HepG2 (cell line): Measurements from ENCODE around the gene CPB1. TPM values are rescaled to one million over a fixed set of nuclear protein-coding genes. Genes with fewer than 3 reads are reported as not detected.

Experiments used
- ATAC-seq: fragments of 200-7000 bp; cut with Tn5 transposase; 3 replicates; pipeline ENCODE4 v1.9.1; 2020; ENCODE audit warnings: mild to moderate bottlenecking, moderate library complexity
- BruUV-seq: library from RNA; stranded (reverse); fragments of 400-500 nt; replicated peaks from 2 replicates; lab custom pipeline; 2021; lab: Mats Ljungman, UMichigan
- CTCF ChIA-PET: fragments of 300-600 bp; formaldehyde crosslinking; extraction: SDS; loops from one replicate; lab custom pipeline; 2021; ENCODE audit warnings: low total read pairs, inconsistent platforms, low intra/inter-chr PET ratio; lab: Yijun Ruan, JAX
- POLR2A ChIA-PET: fragments of 350-600 bp; sonication (Branson Sonifier 250); formaldehyde crosslinking; loops from one replicate; lab custom pipeline; 2020; ENCODE audit warnings: antibody characterized with exemption, inconsistent platforms; lab: Yijun Ruan, JAX
- DNase-seq: peaks from one replicate; pipeline ENCODE4 v3.0.0-alpha.2; 2015; ENCODE audit warnings: low spot score
- FAIRE-seq: peaks from 3 replicates; lab custom pipeline; 2011; peaks lifted over from hg19 to GRCh38; lab: Jason Lieb, UNC
- H2AFZ ChIP-seq: one replicate; pipeline ENCODE4 v1.6.1; 2011; ENCODE audit warnings: low read length, inconsistent platforms
- H3K27ac ChIP-seq: fragments of 300-600 bp; 3 replicates; pipeline ENCODE4 v1.8.0; 2011; ENCODE audit warnings: mixed run types, mild to moderate bottlenecking, mixed read lengths, low read length, inconsistent platforms; ENCODE audit not compliant: insufficient read depth; ENCODE audit errors: extremely low read length
- H3K27me3 ChIP-seq, 2 experiments: fragments of 200-600 bp in 1 of 2; 2 replicates in 1 of 2; 3 replicates in 1 of 2; pipeline versions ENCODE4 v1.6.0 to v1.8.0; 2011; ENCODE audit warnings: low read length in 2 of 2, mild to moderate bottlenecking in 2 of 2, moderate library complexity in 2 of 2, inconsistent platforms in 1 of 2; ENCODE audit not compliant: insufficient read depth in 2 of 2, control insufficient read depth in 1 of 2
- H3K36me3 ChIP-seq, 2 experiments: fragments of 200-600 bp in 1 of 2; replicated peaks in 1 of 2; 2 replicates in 1 of 2; 3 replicates in 1 of 2; pipeline versions ENCODE4 v1.5.1 to v1.8.0; 2011; ENCODE audit warnings: low read length in 2 of 2, inconsistent platforms in 1 of 2; ENCODE audit not compliant: insufficient read depth in 2 of 2, control insufficient read depth in 1 of 2
- H3K4me1 ChIP-seq: 2 replicates; pipeline ENCODE4 v1.5.1; 2012; ENCODE audit warnings: low read length, inconsistent platforms; ENCODE audit not compliant: insufficient read depth
- H3K4me2 ChIP-seq: 2 replicates; pipeline ENCODE4 v1.6.0; 2011; ENCODE audit warnings: low read depth, low read length, inconsistent platforms
- H3K4me3 ChIP-seq, 3 experiments: fragments of 200-600 bp in 1 of 3; sonication (generic), shearing (Covaris generic) in 1 of 3; replicated peaks in 1 of 3; 2 replicates each; pipeline ENCODE4 v1.5.1; 2011 to 2016; ENCODE audit warnings: low read length in 3 of 3, inconsistent platforms in 2 of 3, low read depth in 2 of 3, mild to moderate bottlenecking in 2 of 3, control low read depth in 1 of 3, mixed read lengths in 1 of 3; ENCODE audit not compliant: insufficient read depth in 1 of 3
- H3K79me2 ChIP-seq: one replicate; pipeline ENCODE4 v1.6.1; 2011; ENCODE audit warnings: low read length, inconsistent platforms; ENCODE audit not compliant: insufficient read depth
- H3K9ac ChIP-seq: 2 replicates; pipeline ENCODE4 v1.6.0; 2011; ENCODE audit warnings: mild to moderate bottlenecking, low read depth, low read length, inconsistent platforms; ENCODE audit not compliant: insufficient read depth
- H3K9me3 ChIP-seq: 2 replicates; pipeline ENCODE4 v1.5.1; 2012; ENCODE audit warnings: mild to moderate bottlenecking, low read length
- H4K20me1 ChIP-seq: 2 replicates; pipeline ENCODE4 v1.6.0; 2011; ENCODE audit warnings: inconsistent platforms, mild to moderate bottlenecking, low read length, moderate library complexity; ENCODE audit not compliant: insufficient read depth
- CREB1 ChIP-seq, 2 experiments: fragments of 450-650 bp in 1 of 2; IDR thresholded peaks; 2 replicates each; pipeline ENCODE4 v1.6.1; 2016 to 2017; ENCODE audit warnings: control low read depth in 1 of 2, mild to moderate bottlenecking in 1 of 2, missing compliant biosample characterization in 1 of 2, missing genetic modification characterization in 1 of 2
- GFI1 ChIP-seq: sonication (generic); formaldehyde crosslinking; IDR thresholded peaks from 2 replicates; pipeline ENCODE4 v1.5.0; 2020; ENCODE audit warnings: missing genetic modification reagents, mild to moderate bottlenecking, borderline replicate concordance
- GLI4 ChIP-seq: sonication (generic); formaldehyde crosslinking; IDR thresholded peaks from 2 replicates; pipeline ENCODE4 v1.5.1; 2020; ENCODE audit warnings: missing genetic modification reagents, mild to moderate bottlenecking, moderate library complexity, borderline replicate concordance
- KLF13 ChIP-seq: sonication (generic); formaldehyde crosslinking; IDR thresholded peaks from 2 replicates; pipeline ENCODE4 v1.4.0; 2020; ENCODE audit warnings: mild to moderate bottlenecking, missing genetic modification reagents
- MBNL3 ChIP-seq: fragments of 250-450 bp; sonication (Bioruptor Pico); conservative IDR thresholded peaks from 2 replicates; pipeline ENCODE4 v1.8.0; 2022; ENCODE audit warnings: mild to moderate bottlenecking, inconsistent platforms
- NFE2L1 ChIP-seq: sonication (generic); formaldehyde crosslinking; IDR thresholded peaks from 2 replicates; pipeline ENCODE4 v1.4.0; 2020; ENCODE audit warnings: missing genetic modification reagents, mild to moderate bottlenecking, borderline replicate concordance
- RXRB ChIP-seq: IDR thresholded peaks from 2 replicates; pipeline ENCODE4 v1.6.1; 2016; ENCODE audit warnings: borderline replicate concordance, missing genetic modification reagents, missing compliant biosample characterization
- SMARCE1 ChIP-seq: fragments of 450-650 bp; IDR thresholded peaks from 2 replicates; pipeline ENCODE4 v1.6.1; 2017; ENCODE audit warnings: borderline replicate concordance
- TCF7 ChIP-seq: sonication (generic); IDR thresholded peaks from 2 replicates; pipeline ENCODE4 v1.6.1; 2016; ENCODE audit warnings: antibody characterized with exemption, low read depth
- ZBTB21 ChIP-seq: sonication (generic); formaldehyde crosslinking; IDR thresholded peaks from 2 replicates; pipeline ENCODE4 v1.4.0; 2020; ENCODE audit warnings: missing genetic modification reagents
- ZFY ChIP-seq: sonication (generic); formaldehyde crosslinking; IDR thresholded peaks from 2 replicates; pipeline ENCODE4 v1.4.0; 2020; ENCODE audit warnings: missing genetic modification reagents
- WGBS: methylation state at CpG from one replicate; pipeline ENCODE4 v1.1.6; 2017; ENCODE audit warnings: low lambda C conversion rate; 5-methylcytosine and 5-hydroxymethylcytosine counted together
- in situ Hi-C: cut with HindIII; loops from 2 replicates; pipeline ENCODE4 v1.10.0; 2017; ENCODE audit warnings: low pct_unique_long_range_greater_than_20kb; ENCODE audit not compliant: extremely low pct_ligation_motif_present
- intact Hi-C: fragments of 100-400 bp; cut with micrococcal nuclease; formaldehyde crosslinking; loops from one replicate; pipeline ENCODE4 v1.10.0; 2022; ENCODE audit not compliant: unreplicated experiment
- polyA plus RNA-seq, 8 experiments: library from polyadenylated mRNA; depleted of rRNA in 3 of 8; stranded (reverse) in 7 of 8; unstranded in 1 of 8; fragments of >200 nt; fragmentation: Illumina TruSeq in 4 of 8; extraction: Trizol in 4 of 8; gene quantifications; 2 replicates each; pipeline versions ENCODE4 v1.2.1 to v1.2.3, GENCODE V29; 2011 to 2016; ENCODE audit warnings: low read depth in 4 of 8, missing spikeins in 1 of 8, mixed read lengths in 1 of 8; ENCODE audit not compliant: insufficient read depth in 1 of 8
- total RNA-seq, 5 experiments: library from RNA; depleted of rRNA; stranded (reverse); fragments of >200 nt; fragmentation: Illumina TruSeq; extraction: Trizol; gene quantifications; 2 replicates each; pipeline ENCODE4 v1.2.3, GENCODE V29; 2016; ENCODE audit warnings: low read depth in 1 of 5
- TF ChIP-seq, protein P1 (sequence below): sonication (generic); formaldehyde crosslinking; IDR thresholded peaks from 2 replicates; pipeline ENCODE4 v1.4.0; 2020; ENCODE audit warnings: missing genetic modification reagents, mild to moderate bottlenecking, borderline replicate concordance
- TF ChIP-seq, protein P2 (sequence below): IDR thresholded peaks from 2 replicates; pipeline ENCODE4 v1.6.1; 2016; ENCODE audit warnings: low read depth, borderline replicate concordance

Gene CPB1
- total and polyA plus RNA-seq, 2 of the 13 experiments (the other 11 are each of a cell fraction or from before 2014, with no cell fraction given) = not detected

GRCh38 chr3:148901987-148902791, 74.6 kb downstream of the CPB1 start (continued):
- TF ChIP-seq SMARCE1 (no peak), GFI1 (no peak)

- Histone ChIP-seq H3K9me3 (no peaks in the 10 kb centered on the region), H3K27me3 (no peaks in the 10 kb centered on the region; a peak in 1 of 5 replicates), H3K4me3 (no peak overlapping the region), H2AFZ (no peak overlapping the region), H3K36me3 (no peaks in the 10 kb centered on the region), H3K4me2 (no peak overlapping the region), H3K9ac (no peak overlapping the region), H3K79me2 (no peaks in the 10 kb centered on the region), H3K4me1 (no peaks in the 10 kb centered on the region), H3K27ac (no peak overlapping the region), H4K20me1 (no peaks in the 10 kb centered on the region)
- intact Hi-C loops = no loop called here
- no TSS peak for BruUV-seq
- no peak for DNase-seq
- no peak for FAIRE-seq
- ATAC-seq = no peak
- ChIA-PET CTCF (no interaction called here), POLR2A (no interaction called here)
- TF ChIP-seq GLI4 (no peak), CREB1 (IDR thresholded peaks at IDR 0.05) (peak; percentile 75), CREB1 (CRISPR knock-in tag; IDR thresholded peaks at IDR 0.05) (no peak)
- 7% methylated on average over 2 of the region's 2 CpGs for WGBS
- in situ Hi-C loops = no loop called here
These were observed 75.4 kb downstream of the CPB1 start for GRCh38 chr3:148903022-148903442.

GRCh38 chr3:148903941-148904340, 76.3 kb downstream of the CPB1 start:
- peaks cover 0 to 4% of the 10 kb centered on the region in 2 experiments; a peak in 1 of 5 replicates for H3K27me3 ChIP-seq
- in situ Hi-C loops = no loop called here
- TF ChIP-seq ZFY (CRISPR knock-in tag) = no peak
- TF ChIP-seq, protein P1, sequence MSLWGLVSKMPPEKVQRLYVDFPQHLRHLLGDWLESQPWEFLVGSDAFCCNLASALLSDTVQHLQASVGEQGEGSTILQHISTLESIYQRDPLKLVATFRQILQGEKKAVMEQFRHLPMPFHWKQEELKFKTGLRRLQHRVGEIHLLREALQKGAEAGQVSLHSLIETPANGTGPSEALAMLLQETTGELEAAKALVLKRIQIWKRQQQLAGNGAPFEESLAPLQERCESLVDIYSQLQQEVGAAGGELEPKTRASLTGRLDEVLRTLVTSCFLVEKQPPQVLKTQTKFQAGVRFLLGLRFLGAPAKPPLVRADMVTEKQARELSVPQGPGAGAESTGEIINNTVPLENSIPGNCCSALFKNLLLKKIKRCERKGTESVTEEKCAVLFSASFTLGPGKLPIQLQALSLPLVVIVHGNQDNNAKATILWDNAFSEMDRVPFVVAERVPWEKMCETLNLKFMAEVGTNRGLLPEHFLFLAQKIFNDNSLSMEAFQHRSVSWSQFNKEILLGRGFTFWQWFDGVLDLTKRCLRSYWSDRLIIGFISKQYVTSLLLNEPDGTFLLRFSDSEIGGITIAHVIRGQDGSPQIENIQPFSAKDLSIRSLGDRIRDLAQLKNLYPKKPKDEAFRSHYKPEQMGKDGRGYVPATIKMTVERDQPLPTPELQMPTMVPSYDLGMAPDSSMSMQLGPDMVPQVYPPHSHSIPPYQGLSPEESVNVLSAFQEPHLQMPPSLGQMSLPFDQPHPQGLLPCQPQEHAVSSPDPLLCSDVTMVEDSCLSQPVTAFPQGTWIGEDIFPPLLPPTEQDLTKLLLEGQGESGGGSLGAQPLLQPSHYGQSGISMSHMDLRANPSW (CRISPR knock-in tag) = no peak
- no peak for TF ChIP-seq TCF7
- TF ChIP-seq MBNL3 (CRISPR knock-in tag) = no peak
- TF ChIP-seq RXRB (CRISPR knock-in tag) = no peak
- TF ChIP-seq KLF13 = no peak
- TF ChIP-seq, protein P2, sequence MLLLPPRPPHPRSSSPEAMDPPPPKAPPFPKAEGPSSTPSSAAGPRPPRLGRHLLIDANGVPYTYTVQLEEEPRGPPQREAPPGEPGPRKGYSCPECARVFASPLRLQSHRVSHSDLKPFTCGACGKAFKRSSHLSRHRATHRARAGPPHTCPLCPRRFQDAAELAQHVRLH (CRISPR knock-in tag) = no peak
- TF ChIP-seq ZBTB21 (CRISPR knock-in tag) = no peak
- TF ChIP-seq NFE2L1 = no peak

More at GRCh38 chr3:148903941-148904340, 76.3 kb downstream of the CPB1 start:
- no peak overlapping the region for H2AFZ ChIP-seq
- intact Hi-C loops = no loop called here
- FAIRE-seq = no peak
- DNase-seq = no peak
- POLR2A ChIA-PET = no interaction called here
- no peaks in the 10 kb centered on the region for H3K36me3 ChIP-seq
- no TSS peak for BruUV-seq
- no peak overlapping the region for H3K4me3 ChIP-seq
- no peak overlapping the region for H3K9ac ChIP-seq
- no peak overlapping the region for H3K4me2 ChIP-seq
- CTCF ChIA-PET = no interaction called here
- H4K20me1 ChIP-seq = no peaks in the 10 kb centered on the region
- H3K27ac ChIP-seq = no peak overlapping the region
- H3K79me2 ChIP-seq = no peaks in the 10 kb centered on the region
- H3K4me1 ChIP-seq = no peaks in the 10 kb centered on the region
- ATAC-seq = no peak
- H3K9me3 ChIP-seq = no peaks in the 10 kb centered on the region
